ENCODE measurements around the gene CIZ1. TPM values are rescaled to one million over a fixed set of nuclear protein-coding genes. Genes with fewer than 3 reads are reported as not detected.
"Not testable (repeated sequence)": the region's sequence is repeated elsewhere in the genome, so short reads cannot be mapped to it uniquely, and the experiment has no call there.

Gene CIZ1
- total and polyA plus RNA-seq, 2 of the 13 experiments (the other 11 are each of a cell fraction or from before 2014, with no cell fraction given): 30.6 to 50.3 TPM

GRCh38 chr9:128132139-128132538, 59.2 kb downstream of the CIZ1 start (continued):
- peak; percentile 38; the same call in 1 of the 2 replicates for TF ChIP-seq FOXP4 (CRISPR knock-in tag; IDR thresholded peaks at IDR 0.05)
- peak; percentile 40; the same call in 1 of the 2 replicates for TF ChIP-seq ARID4A (CRISPR knock-in tag; IDR thresholded peaks at IDR 0.05; ENCODE audit: borderline replicate concordance)
- TF ChIP-seq RXRB (CRISPR knock-in tag; IDR thresholded peaks at IDR 0.05; ENCODE audit: borderline replicate concordance): peak; percentile 66; the same call in 1 of the 2 replicates
- TF ChIP-seq HNF1B (CRISPR knock-in tag; IDR thresholded peaks at IDR 0.05): peak; percentile 95
- 0 out of 2 replicates have a peak, but pooled peaks have one; percentile 45 for TF ChIP-seq ZNF335 (CRISPR knock-in tag; IDR thresholded peaks at IDR 0.05)
- peak; percentile 32; the same call in 1 of the 2 replicates for TF ChIP-seq HMG20A (CRISPR knock-in tag; IDR thresholded peaks at IDR 0.05; ENCODE audit: borderline replicate concordance)
- not testable (repeated sequence) for TF ChIP-seq MAZ (IDR thresholded peaks at IDR 0.05; ENCODE audit: borderline replicate concordance, low read depth, low read length); LCORL (IDR thresholded peaks at IDR 0.05)
- TF ChIP-seq MAZ (CRISPR knock-in tag; IDR thresholded peaks at IDR 0.05; ENCODE audit: low read depth): peak; percentile 17; the same call in 1 of the 2 replicates
- 0 out of 2 replicates have a peak, but pooled peaks have one; percentile 52 for TF ChIP-seq HDAC1 (CRISPR knock-in tag; IDR thresholded peaks at IDR 0.05)
- TF ChIP-seq KAT8 (CRISPR knock-in tag; IDR thresholded peaks at IDR 0.05): peak; percentile 70
- 0 out of 2 replicates have a peak, but pooled peaks have one; percentile 16 for TF ChIP-seq LCORL (CRISPR knock-in tag; IDR thresholded peaks at IDR 0.05)
- peak; percentile 36; the same call in 1 of the 2 replicates for TF ChIP-seq NR2F2 (IDR thresholded peaks at IDR 0.05; ENCODE audit: borderline replicate concordance, low read depth)
- peak; percentile 45 to 61; a peak in 1 of 4 replicates for TF ChIP-seq POLR2A (IDR thresholded peaks at IDR 0.05; ENCODE audit: insufficient read depth in 1 of 2, low read depth in 2 of 2, low read length in 2 of 2)
- peak; percentile 97 for TF ChIP-seq DRAP1 (CRISPR knock-in tag; IDR thresholded peaks at IDR 0.05)
- TF ChIP-seq KLF11 (CRISPR knock-in tag; IDR thresholded peaks at IDR 0.05): 0 out of 2 replicates have a peak, but pooled peaks have one; percentile 20
- peak; percentile 69 for TF ChIP-seq SAP130 (CRISPR knock-in tag; IDR thresholded peaks at IDR 0.05; ENCODE audit: low read depth)
- TF ChIP-seq POLR2G (IDR thresholded peaks at IDR 0.05; ENCODE audit: low read depth, low read length): peak; percentile 80
- peak; percentile 55; the same call in 1 of the 2 replicates for TF ChIP-seq ZNF788 (CRISPR knock-in tag; IDR thresholded peaks at IDR 0.05; ENCODE audit: borderline replicate concordance)

All from HepG2 (cell line).